ENCODE data around the gene PCDH17.

The PCDH17 gene

DNA sequence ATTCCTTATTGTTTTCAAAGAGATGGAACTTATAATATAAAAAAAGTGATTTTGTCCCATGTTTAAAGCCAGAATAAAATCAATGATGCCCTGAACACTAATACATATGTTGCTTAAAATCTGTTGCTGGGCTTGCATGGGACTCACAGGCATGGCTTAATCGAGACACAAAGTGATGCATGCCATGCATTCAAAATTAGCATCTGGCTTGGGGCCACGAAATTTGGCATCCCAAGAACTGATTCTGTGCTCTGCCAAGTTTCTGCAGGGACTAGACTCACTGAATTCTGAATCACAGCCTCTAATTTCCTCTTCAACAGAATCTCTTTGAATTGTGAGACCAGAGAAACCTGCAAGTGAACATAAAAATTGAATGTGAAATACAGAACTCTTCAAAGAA, 109.2 kb downstream of the PCDH17 start:
- DNase-seq = no peak

- no peak for DNase-seq
These were observed 116.6 kb downstream of the PCDH17 start for GRCh38 chr13:57748096-57748495.

GRCh38 chr13:57760951-57761350, 129.4 kb downstream of the PCDH17 start:
- no peak for DNase-seq

DNA sequence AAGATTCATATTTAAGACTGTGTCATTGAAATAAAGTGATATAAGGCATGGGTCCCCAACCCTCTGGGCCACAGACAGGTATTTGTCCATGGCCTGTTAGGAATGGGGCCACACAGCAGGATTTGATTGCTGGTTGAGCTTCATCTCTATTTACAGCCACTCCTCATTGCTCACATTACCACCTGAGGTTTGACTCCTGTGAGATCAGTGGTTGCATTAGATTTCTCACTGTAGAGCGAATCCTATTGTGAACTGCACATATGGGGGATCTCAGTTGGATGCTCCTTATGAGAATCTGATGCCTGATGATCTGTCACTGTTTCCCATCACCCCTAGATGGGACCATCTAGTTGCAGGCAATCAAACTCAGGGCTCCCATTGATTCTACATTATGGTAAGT, 132.1 kb downstream of the PCDH17 start:
- DNase-seq = no peak

Measured in CD4-positive, alpha-beta T cell treated with Interferon alpha-2 for 1 hour (primary cell).